Sigmoid colon (tissue), 7 donors: ENCODE results near the gene PTPN14. TPM values are rescaled to one million over a fixed set of nuclear protein-coding genes. Genes with fewer than 3 reads are reported as not detected.

Source experiments
- DNase-seq: peaks from one replicate; pipeline ENCODE4 v3.0.0-alpha.2; 2019
- H3K27ac ChIP-seq, 4 donors: fragments of 200-600 bp; sonication (generic); one replicate each; pipeline ENCODE4 v1.5.1; 2016 to 2019; ENCODE audit warnings: mild to moderate bottlenecking in 1 of 4
- H3K27me3 ChIP-seq, 3 donors: fragments of 200-600 bp; sonication (generic); one replicate each; pipeline ENCODE4 v1.5.1; 2019; ENCODE audit warnings: mild to moderate bottlenecking in 1 of 3
- H3K36me3 ChIP-seq, 4 donors: fragments of 200-600 bp; sonication (generic); one replicate each; pipeline ENCODE4 v1.5.1; 2016 to 2019
- H3K4me1 ChIP-seq, 4 donors: fragments of 200-600 bp; sonication (generic); one replicate each; pipeline ENCODE4 v1.5.1; 2017 to 2019
- H3K4me3 ChIP-seq, 4 donors: fragments of 200-600 bp; sonication (generic); one replicate each; pipeline ENCODE4 v1.5.1; 2017 to 2019; ENCODE audit warnings: mild to moderate bottlenecking in 2 of 4, moderate library complexity in 1 of 4
- H3K9me3 ChIP-seq, 4 donors: fragments of 200-600 bp in 3 of 4; sonication (generic) in 3 of 4; one replicate each; pipeline versions ENCODE4 v1.5.1 to v1.6.1; 2013 to 2019
- EP300 ChIP-seq, 4 donors: sonication (generic); formaldehyde crosslinking; IDR thresholded peaks; one replicate each; pipeline ENCODE4 v1.6.1; 2017; ENCODE audit warnings: antibody characterized with exemption in 4 of 4
- POLR2A ChIP-seq, 2 donors: fragments of 450-650 bp; IDR thresholded peaks; one replicate each; pipeline ENCODE4 v1.6.1; 2016; ENCODE audit warnings: antibody characterized with exemption in 2 of 2, mild to moderate bottlenecking in 2 of 2, moderate library complexity in 2 of 2
- POLR2AphosphoS5 ChIP-seq, 4 donors: sonication (generic); formaldehyde crosslinking; IDR thresholded peaks; one replicate each; pipeline ENCODE4 v1.6.1; 2017; ENCODE audit warnings: antibody characterized with exemption in 4 of 4
- WGBS, 2 donors: extraction: QIAGEN DNeasy Blood & Tissue Kit; methylation state at CpG; one replicate each; pipeline ENCODE4 v1.1.7; 2013; 5-methylcytosine and 5-hydroxymethylcytosine counted together
- intact Hi-C: fragments of 100-400 bp; cut with DNase I; formaldehyde crosslinking; loops from one replicate; pipeline ENCODE4 v1.15.1; 2023
- polyA plus RNA-seq, 3 donors: library from polyadenylated mRNA; stranded (reverse); fragments of 200-250 nt; gene quantifications; one replicate each; pipeline ENCODE4 v1.2.3, GENCODE V29; 2013
- total RNA-seq, 4 donors: library from RNA; depleted of rRNA; stranded (reverse); fragments of >200 nt; gene quantifications; one replicate each; pipeline ENCODE4 v1.1.0, GENCODE V29; 2016
- TF ChIP-seq, protein P1 (sequence below), 4 experiments: fragments of 450-650 bp in 3 of 4; fragments of 200-600 bp in 1 of 4; IDR thresholded peaks; one replicate each; pipeline ENCODE4 v1.5.1; 2016 to 2019; ENCODE audit warnings: antibody characterized with exemption in 4 of 4, mild to moderate bottlenecking in 3 of 4, moderate library complexity in 2 of 4
- donor health status: healthy with polysubstance abuse.
- donor health status: Bipolar disorder and iron deficiency.
- donor health status: healthy.

PTPN14 gene
- total and polyA plus RNA-seq, 7 donors: 0.46 to 35.5 (median 20.1) TPM

GRCh38 chr1:214441119-214441518 is 110.3 kb downstream of the PTPN14 start:
- Histone ChIP-seq H3K4me3 (no peak overlapping the region), H3K27me3 (no peaks in the 10 kb centered on the region), H3K4me1 (peaks cover 0 to 37% (median 35%) of the 10 kb centered on the region in 4 donors), H3K27ac (peak overlapping the region in 2 of 4 donors; percentile 13 to 23), H3K36me3 (no peaks in the 10 kb centered on the region), H3K9me3 (no peaks in the 10 kb centered on the region)
- 43 to 78% methylated on average over 3 of the region's 3 CpGs for WGBS, 2 donors
- no peak for DNase-seq
- TF ChIP-seq, protein P1, sequence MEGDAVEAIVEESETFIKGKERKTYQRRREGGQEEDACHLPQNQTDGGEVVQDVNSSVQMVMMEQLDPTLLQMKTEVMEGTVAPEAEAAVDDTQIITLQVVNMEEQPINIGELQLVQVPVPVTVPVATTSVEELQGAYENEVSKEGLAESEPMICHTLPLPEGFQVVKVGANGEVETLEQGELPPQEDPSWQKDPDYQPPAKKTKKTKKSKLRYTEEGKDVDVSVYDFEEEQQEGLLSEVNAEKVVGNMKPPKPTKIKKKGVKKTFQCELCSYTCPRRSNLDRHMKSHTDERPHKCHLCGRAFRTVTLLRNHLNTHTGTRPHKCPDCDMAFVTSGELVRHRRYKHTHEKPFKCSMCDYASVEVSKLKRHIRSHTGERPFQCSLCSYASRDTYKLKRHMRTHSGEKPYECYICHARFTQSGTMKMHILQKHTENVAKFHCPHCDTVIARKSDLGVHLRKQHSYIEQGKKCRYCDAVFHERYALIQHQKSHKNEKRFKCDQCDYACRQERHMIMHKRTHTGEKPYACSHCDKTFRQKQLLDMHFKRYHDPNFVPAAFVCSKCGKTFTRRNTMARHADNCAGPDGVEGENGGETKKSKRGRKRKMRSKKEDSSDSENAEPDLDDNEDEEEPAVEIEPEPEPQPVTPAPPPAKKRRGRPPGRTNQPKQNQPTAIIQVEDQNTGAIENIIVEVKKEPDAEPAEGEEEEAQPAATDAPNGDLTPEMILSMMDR (IDR thresholded peaks at IDR 0.05): no peak
- TF ChIP-seq POLR2AphosphoS5 (IDR thresholded peaks at IDR 0.05) (no peak), EP300 (IDR thresholded peaks at IDR 0.05) (no peak), POLR2A (IDR thresholded peaks at IDR 0.05) (no peak)
- intact Hi-C loops: no loop called here

GRCh38 chr1:214440219-214440965 is 111.0 kb downstream of the PTPN14 start:
- H3K4me3 ChIP-seq: no peak overlapping the region
- H3K9me3 ChIP-seq: no peaks in the 10 kb centered on the region
- H3K27me3 ChIP-seq: no peaks in the 10 kb centered on the region
- peaks cover 0 to 30% (median 28%) of the 10 kb centered on the region in 4 donors for H3K4me1 ChIP-seq
- DNase-seq: no peak
- WGBS, 2 donors: 36 to 71% methylated on average over 4 of the region's 4 CpGs
- H3K27ac ChIP-seq: peak overlapping the region in 2 of 4 donors; percentile 13 to 23
- TF ChIP-seq, protein P1 (IDR thresholded peaks at IDR 0.05): no peak
- TF ChIP-seq POLR2A (IDR thresholded peaks at IDR 0.05) (no peak), EP300 (IDR thresholded peaks at IDR 0.05) (no peak), POLR2AphosphoS5 (IDR thresholded peaks at IDR 0.05) (no peak)
- intact Hi-C loops: no loop called here
- no peaks in the 10 kb centered on the region for H3K36me3 ChIP-seq

DNA sequence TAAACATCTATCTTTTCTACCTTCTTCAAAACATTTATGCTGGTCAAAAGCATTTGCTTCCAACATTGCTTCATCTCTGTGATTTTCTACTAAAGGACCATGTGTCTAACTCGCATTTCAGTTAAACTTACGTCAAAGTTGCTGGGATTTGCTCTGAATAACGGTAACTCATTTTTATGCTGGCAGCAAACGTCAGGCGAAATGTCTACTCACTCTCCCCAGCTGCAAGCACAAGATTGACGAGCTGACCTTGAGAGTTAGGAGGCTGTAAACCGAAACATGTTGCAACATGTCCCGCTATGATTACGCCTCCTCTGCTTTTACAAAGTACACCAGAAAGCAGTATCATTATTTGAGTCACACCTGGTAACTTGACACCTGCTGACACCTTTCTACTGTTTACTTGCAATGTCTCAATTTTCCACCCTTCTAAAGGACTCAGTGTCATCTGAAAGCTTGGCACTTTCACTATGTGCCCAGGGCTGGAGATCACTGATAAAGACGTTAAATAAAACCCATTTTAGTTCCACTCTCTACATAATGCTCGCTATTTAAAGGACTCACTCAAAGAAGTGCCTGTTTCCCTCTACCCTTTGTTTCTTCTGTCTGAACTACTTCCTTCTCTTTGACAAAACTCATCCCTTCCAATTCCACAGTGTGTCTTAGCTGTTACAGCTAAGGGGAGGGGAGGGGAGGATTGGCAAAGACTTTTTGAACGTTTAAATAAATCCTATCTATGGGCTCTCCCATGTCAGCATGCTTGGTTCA is 111.9 kb downstream of the PTPN14 start:
- peaks cover 0 to 21% (median 20%) of the 10 kb centered on the region in 4 donors for H3K4me1 ChIP-seq
- no peaks in the 10 kb centered on the region for H3K9me3 ChIP-seq
- no peak overlapping the region for H3K4me3 ChIP-seq
- peak overlapping the region in 2 of 4 donors; percentile 13 to 18 for H3K27ac ChIP-seq
- TF ChIP-seq EP300 (IDR thresholded peaks at IDR 0.05): no peak
- no peak for TF ChIP-seq POLR2AphosphoS5 (IDR thresholded peaks at IDR 0.05)
- no peak for TF ChIP-seq POLR2A (IDR thresholded peaks at IDR 0.05)
- intact Hi-C loops: no loop called here
- 8 to 23% methylated on average over 12 of the region's 12 CpGs for WGBS, 2 donors
- no peaks in the 10 kb centered on the region for H3K36me3 ChIP-seq
- no peaks in the 10 kb centered on the region for H3K27me3 ChIP-seq
- no peak for DNase-seq

GRCh38 chr1:214438530-214438929 is 112.9 kb downstream of the PTPN14 start:
- WGBS, 2 donors: 90 to 93% methylated on average over 2 of the region's 2 CpGs
- no peak for TF ChIP-seq POLR2A (IDR thresholded peaks at IDR 0.05)
- TF ChIP-seq, protein P1 (IDR thresholded peaks at IDR 0.05): no peak
- TF ChIP-seq POLR2AphosphoS5 (IDR thresholded peaks at IDR 0.05): no peak
- DNase-seq: no peak

GRCh38 chr1:214438075-214438474 is 113.3 kb downstream of the PTPN14 start:
- no peak overlapping the region for H3K27ac ChIP-seq
- 91 to 92% methylated on average over 6 of the region's 6 CpGs for WGBS, 2 donors

More at GRCh38 chr1:214438530-214438929, 112.9 kb downstream of the PTPN14 start:
- Histone ChIP-seq H3K4me3 (no peak overlapping the region), H3K36me3 (no peaks in the 10 kb centered on the region), H3K27ac (no peak overlapping the region), H3K27me3 (no peaks in the 10 kb centered on the region), H3K4me1 (peaks cover 0 to 17% (median 16%) of the 10 kb centered on the region in 4 donors), H3K9me3 (no peaks in the 10 kb centered on the region)
- intact Hi-C loops: no loop called here

More at GRCh38 chr1:214438075-214438474, 113.3 kb downstream of the PTPN14 start:
- no peak for DNase-seq
- H3K36me3 ChIP-seq: no peaks in the 10 kb centered on the region
- no peaks in the 10 kb centered on the region for H3K9me3 ChIP-seq
- H3K4me1 ChIP-seq: peaks cover 0 to 17% (median 16%) of the 10 kb centered on the region in 4 donors
- no peaks in the 10 kb centered on the region for H3K27me3 ChIP-seq
- no peak overlapping the region for H3K4me3 ChIP-seq
- intact Hi-C loops: no loop called here
- TF ChIP-seq EP300 (IDR thresholded peaks at IDR 0.05) (no peak), POLR2A (IDR thresholded peaks at IDR 0.05) (no peak)
- TF ChIP-seq, protein P1 (IDR thresholded peaks at IDR 0.05): no peak
